HUES48 (cell line): ENCODE data around the gene ACOXL.

Source experiments
- H3K27ac ChIP-seq: one replicate; pipeline ENCODE4 v1.7.0; 2013; ENCODE audit warnings: low read depth, low read length, inconsistent platforms
- H3K27me3 ChIP-seq: 2 replicates; pipeline ENCODE4 v1.6.1; 2013; ENCODE audit warnings: mild to moderate bottlenecking, low read length; ENCODE audit not compliant: control insufficient read depth, insufficient read depth
- H3K36me3 ChIP-seq: 2 replicates; pipeline ENCODE4 v1.6.1; 2013; ENCODE audit warnings: low read length; ENCODE audit not compliant: control insufficient read depth, insufficient read depth
- H3K4me1 ChIP-seq: 2 replicates; pipeline ENCODE4 v1.6.1; 2013; ENCODE audit warnings: mild to moderate bottlenecking, low read length; ENCODE audit not compliant: control insufficient read depth, insufficient read depth
- H3K4me3 ChIP-seq: 2 replicates; pipeline ENCODE4 v1.5.1; 2013; ENCODE audit warnings: mild to moderate bottlenecking, low read depth, low read length
- H3K9ac ChIP-seq: 2 replicates; pipeline ENCODE4 v1.6.1; 2013; ENCODE audit warnings: mild to moderate bottlenecking, low read depth, low read length, moderate library complexity
- H3K9me3 ChIP-seq: 2 replicates; pipeline ENCODE4 v1.6.1; 2013; ENCODE audit warnings: low read length; ENCODE audit not compliant: control insufficient read depth, insufficient read depth

Gene ACOXL

GRCh38 chr2:110868971-110869370 is 136.6 kb downstream of the ACOXL start:
- H3K9ac ChIP-seq = no peak overlapping the region
- no peak overlapping the region for H3K27ac ChIP-seq
- H3K36me3 ChIP-seq = peaks cover 4% of the 10 kb centered on the region; the same call in 1 of the 2 replicates
- no peaks in the 10 kb centered on the region for H3K27me3 ChIP-seq
- peaks cover 23% of the 10 kb centered on the region for H3K4me1 ChIP-seq
- H3K4me3 ChIP-seq = no peak overlapping the region
- H3K9me3 ChIP-seq = no peaks in the 10 kb centered on the region

GRCh38 chr2:110869472-110870446 is 137.4 kb downstream of the ACOXL start:
- Histone ChIP-seq H3K36me3 (peaks cover 4% of the 10 kb centered on the region; the same call in 1 of the 2 replicates), H3K4me1 (peaks cover 17% of the 10 kb centered on the region), H3K27ac (no peak overlapping the region), H3K27me3 (no peaks in the 10 kb centered on the region), H3K9me3 (no peaks in the 10 kb centered on the region), H3K4me3 (no peak overlapping the region), H3K9ac (no peak overlapping the region)

GRCh38 chr2:110870545-110870944 is 138.2 kb downstream of the ACOXL start:
- Histone ChIP-seq H3K4me3 (no peak overlapping the region), H3K27me3 (no peaks in the 10 kb centered on the region), H3K9ac (no peak overlapping the region), H3K36me3 (peaks cover 4% of the 10 kb centered on the region; the same call in 1 of the 2 replicates), H3K4me1 (peaks cover 15% of the 10 kb centered on the region), H3K27ac (no peak overlapping the region), H3K9me3 (no peaks in the 10 kb centered on the region)

- peaks cover 10% of the 10 kb centered on the region for H3K4me1 ChIP-seq
- H3K9ac ChIP-seq = no peak overlapping the region
- no peak overlapping the region for H3K4me3 ChIP-seq
- H3K27me3 ChIP-seq = no peaks in the 10 kb centered on the region
- no peaks in the 10 kb centered on the region for H3K9me3 ChIP-seq
- H3K27ac ChIP-seq = no peak overlapping the region
- peaks cover 4% of the 10 kb centered on the region; the same call in 1 of the 2 replicates for H3K36me3 ChIP-seq
Observed at GRCh38 chr2:110871637-110872036, 139.3 kb downstream of the ACOXL start.

- Histone ChIP-seq H3K36me3 (peaks cover 4% of the 10 kb centered on the region; the same call in 1 of the 2 replicates), H3K9ac (no peak overlapping the region), H3K4me1 (peaks cover 10% of the 10 kb centered on the region), H3K4me3 (no peak overlapping the region), H3K27me3 (no peaks in the 10 kb centered on the region), H3K27ac (no peak overlapping the region), H3K9me3 (no peaks in the 10 kb centered on the region)
Observed at GRCh38 chr2:110872521-110872920, 140.1 kb downstream of the ACOXL start.

GRCh38 chr2:110873056-110873502 is 140.7 kb downstream of the ACOXL start:
- H3K4me1 ChIP-seq = peaks cover 10% of the 10 kb centered on the region
- no peak overlapping the region for H3K4me3 ChIP-seq
- H3K27me3 ChIP-seq = no peaks in the 10 kb centered on the region
- H3K9ac ChIP-seq = no peak overlapping the region
- H3K36me3 ChIP-seq = peaks cover 4% of the 10 kb centered on the region; the same call in 1 of the 2 replicates
- H3K27ac ChIP-seq = no peak overlapping the region
- no peaks in the 10 kb centered on the region for H3K9me3 ChIP-seq

- Histone ChIP-seq H3K36me3 (peaks cover 4% of the 10 kb centered on the region; the same call in 1 of the 2 replicates), H3K4me1 (peaks cover 10% of the 10 kb centered on the region), H3K27ac (no peak overlapping the region), H3K27me3 (no peaks in the 10 kb centered on the region), H3K4me3 (no peak overlapping the region), H3K9ac (no peak overlapping the region), H3K9me3 (no peaks in the 10 kb centered on the region)
Observed at GRCh38 chr2:110873597-110874452, 141.5 kb downstream of the ACOXL start.

- no peak overlapping the region for H3K9ac ChIP-seq
- no peaks in the 10 kb centered on the region for H3K27me3 ChIP-seq
- H3K36me3 ChIP-seq = peaks cover 4% of the 10 kb centered on the region; the same call in 1 of the 2 replicates
- no peak overlapping the region for H3K27ac ChIP-seq
- peaks cover 10% of the 10 kb centered on the region for H3K4me1 ChIP-seq
- no peaks in the 10 kb centered on the region for H3K9me3 ChIP-seq
- H3K4me3 ChIP-seq = no peak overlapping the region
Observed at GRCh38 chr2:110874453-110875383, 142.3 kb downstream of the ACOXL start.

GRCh38 chr2:110875384-110875725 is 143.0 kb downstream of the ACOXL start:
- H3K4me3 ChIP-seq = no peak overlapping the region
- no peak overlapping the region for H3K27ac ChIP-seq
- peaks cover 10% of the 10 kb centered on the region for H3K4me1 ChIP-seq
- no peak overlapping the region for H3K9ac ChIP-seq
- H3K27me3 ChIP-seq = no peaks in the 10 kb centered on the region
- H3K9me3 ChIP-seq = no peaks in the 10 kb centered on the region
- H3K36me3 ChIP-seq = peaks cover 4% of the 10 kb centered on the region; the same call in 1 of the 2 replicates
